ENCODE data around the gene RBPJL.

RBPJL gene

GRCh38 chr20:45320948-45321595 is 14.4 kb downstream of the RBPJL start:
- no peak for DNase-seq

GRCh38 chr20:45322952-45323383 is 16.3 kb downstream of the RBPJL start:
- DNase-seq = no peak

- no peak for DNase-seq
Measured at GRCh38 chr20:45323731-45324130, 17.1 kb downstream of the RBPJL start.

GRCh38 chr20:45325371-45325770 is 18.7 kb downstream of the RBPJL start:
- DNase-seq = no peak

GRCh38 chr20:45328451-45328850 is 21.8 kb downstream of the RBPJL start:
- DNase-seq = no peak

- no peak for DNase-seq
Measured at GRCh38 chr20:45329497-45330319, 23.1 kb downstream of the RBPJL start.

GRCh38 chr20:45330476-45330875 is 23.8 kb downstream of the RBPJL start:
- no peak for DNase-seq

- DNase-seq = peak; percentile 13
Measured at GRCh38 chr20:45336530-45337366, 30.1 kb downstream of the RBPJL start.

- no peak for DNase-seq
Measured at GRCh38 chr20:45337367-45338120, 30.9 kb downstream of the RBPJL start.

- DNase-seq = no peak
Measured at GRCh38 chr20:45338121-45339030, 31.7 kb downstream of the RBPJL start.

- DNase-seq = no peak
Measured at GRCh38 chr20:45339084-45339483, 32.4 kb downstream of the RBPJL start.

- DNase-seq = no peak
Measured at GRCh38 chr20:45339799-45340198, 33.2 kb downstream of the RBPJL start.

- no peak for DNase-seq
Measured at GRCh38 chr20:45340236-45340847, 33.7 kb downstream of the RBPJL start.

GRCh38 chr20:45340951-45341350 is 34.3 kb downstream of the RBPJL start:
- no peak for DNase-seq

GRCh38 chr20:45341579-45341938 is 34.9 kb downstream of the RBPJL start:
- no peak for DNase-seq

GRCh38 chr20:45341939-45342854 is 35.6 kb downstream of the RBPJL start:
- peak; percentile 77 for DNase-seq

- DNase-seq = no peak
Measured at GRCh38 chr20:45342855-45343531, 36.4 kb downstream of the RBPJL start.

- DNase-seq = no peak
Measured at GRCh38 chr20:45343532-45344167, 37.0 kb downstream of the RBPJL start.

Data from left hindlimb (tissue), 1 donor.